ENCODE measurements around the gene RPS2.
"Not testable (repeated sequence)": the region's sequence is repeated elsewhere in the genome, so short reads cannot be mapped to it uniquely, and the experiment has no call there.

The RPS2 gene

GRCh38 chr16:1965396-1966001 is 873 bp upstream of the RPS2 start:
- no peak for DNase-seq (ENCODE audit: low read depth in 1 of 2, low spot score in 1 of 2)

GRCh38 chr16:1963806-1964505 is 670 bp downstream of the RPS2 start:
- peak in 1 of 2 donors; percentile 29 for DNase-seq (ENCODE audit: low read depth in 1 of 2, low spot score in 1 of 2)

GRCh38 chr16:1962161-1963153 is 2.2 kb downstream of the RPS2 start:
- not testable (repeated sequence) for DNase-seq (ENCODE audit: low read depth in 1 of 2, low spot score in 1 of 2)

- no peak for DNase-seq (ENCODE audit: low read depth in 1 of 2, low spot score in 1 of 2)
Observed at GRCh38 chr16:1961651-1962067, 3.0 kb downstream of the RPS2 start.

GRCh38 chr16:1960665-1961630 is 3.7 kb downstream of the RPS2 start:
- DNase-seq (ENCODE audit: low read depth in 1 of 2, low spot score in 1 of 2): no peak

- DNase-seq (ENCODE audit: low read depth in 1 of 2, low spot score in 1 of 2): peak; percentile 83 to 86
Observed at GRCh38 chr16:1959269-1960039, 5.2 kb downstream of the RPS2 start, which contains the start of gene NDUFB10. TSS of gene NDUFB10 (plus strand) at chr16:1959538. CDS start at chr16:1959625, 87 bp downstream.

- DNase-seq (ENCODE audit: low read depth in 1 of 2, low spot score in 1 of 2): no peak
Observed at GRCh38 chr16:1958715-1959268, 5.8 kb downstream of the RPS2 start.

GRCh38 chr16:1958143-1958491 is 6.5 kb downstream of the RPS2 start:
- not testable (repeated sequence) for DNase-seq (ENCODE audit: low read depth in 1 of 2, low spot score in 1 of 2)

GRCh38 chr16:1957434-1958142 is 7.0 kb downstream of the RPS2 start:
- not testable (repeated sequence) for DNase-seq (ENCODE audit: low read depth in 1 of 2, low spot score in 1 of 2)

- no peak for DNase-seq (ENCODE audit: low read depth in 1 of 2, low spot score in 1 of 2)
Observed at GRCh38 chr16:1953734-1954133, 10.9 kb downstream of the RPS2 start.

- no peak for DNase-seq (ENCODE audit: low read depth in 1 of 2, low spot score in 1 of 2)
Observed at GRCh38 chr16:1950559-1950958, 14.1 kb downstream of the RPS2 start.

GRCh38 chr16:1950047-1950446 is 14.6 kb downstream of the RPS2 start:
- DNase-seq (ENCODE audit: low read depth in 1 of 2, low spot score in 1 of 2): no peak

- no peak for DNase-seq (ENCODE audit: low read depth in 1 of 2, low spot score in 1 of 2)
Observed at GRCh38 chr16:1949507-1949906, 15.1 kb downstream of the RPS2 start.

GRCh38 chr16:1947369-1947670 is 17.3 kb downstream of the RPS2 start:
- DNase-seq (ENCODE audit: low read depth in 1 of 2, low spot score in 1 of 2): no peak

- no peak for DNase-seq (ENCODE audit: low read depth in 1 of 2, low spot score in 1 of 2)
Observed at GRCh38 chr16:1946495-1947368, 17.9 kb downstream of the RPS2 start.

GRCh38 chr16:1945559-1946391 is 18.9 kb downstream of the RPS2 start:
- DNase-seq (ENCODE audit: low read depth in 1 of 2, low spot score in 1 of 2): no peak

GRCh38 chr16:1944612-1945199 is 19.9 kb downstream of the RPS2 start:
- no peak for DNase-seq (ENCODE audit: low read depth in 1 of 2, low spot score in 1 of 2)
